CD14-positive monocyte (primary cell): ENCODE data around the gene ZNF132. TPM values are rescaled to one million over a fixed set of nuclear protein-coding genes. Genes with fewer than 3 reads are reported as not detected.

Experiments
- DNase-seq, 3 donors: peaks; one replicate each; pipeline ENCODE4 v3.0.0-alpha.2; 2011 to 2022
- H2AFZ ChIP-seq: 2 replicates; pipeline ENCODE4 v1.6.0; 2012; ENCODE audit warnings: mild to moderate bottlenecking, low read depth, low read length, inconsistent platforms; ENCODE audit not compliant: insufficient read depth, poor library complexity, severe bottlenecking
- H3K27ac ChIP-seq, 2 donors: 1 replicate in 1 of 2; 2 replicates in 1 of 2; pipeline ENCODE4 v1.5.1; 2012 to 2013; ENCODE audit warnings: low read length in 2 of 2, control low read depth in 1 of 2, inconsistent platforms in 1 of 2, low read depth in 1 of 2, mild to moderate bottlenecking in 1 of 2
- H3K27me3 ChIP-seq, 2 donors: one replicate each; pipeline versions ENCODE4 v1.6.0 to v1.6.1; 2011 to 2013; ENCODE audit warnings: low read length in 2 of 2; ENCODE audit not compliant: control insufficient read depth in 2 of 2, insufficient read depth in 2 of 2
- H3K36me3 ChIP-seq, 2 donors: replicated peaks in 1 of 2; 1 replicate in 1 of 2; 2 replicates in 1 of 2; pipeline versions ENCODE4 v1.5.1 to v1.6.1; 2012 to 2013; ENCODE audit warnings: low read length in 2 of 2, control low read depth in 1 of 2, inconsistent platforms in 1 of 2, mild to moderate bottlenecking in 1 of 2; ENCODE audit not compliant: insufficient read depth in 2 of 2, control insufficient read depth in 1 of 2
- H3K4me1 ChIP-seq, 2 donors: 1 replicate in 1 of 2; 2 replicates in 1 of 2; pipeline versions ENCODE4 v1.5.1 to v1.6.1; 2012 to 2013; ENCODE audit warnings: low read length in 2 of 2, control low read depth in 1 of 2, inconsistent platforms in 1 of 2, mild to moderate bottlenecking in 1 of 2, moderate library complexity in 1 of 2; ENCODE audit not compliant: insufficient read depth in 2 of 2, control insufficient read depth in 1 of 2
- H3K4me2 ChIP-seq: replicated peaks from 2 replicates; pipeline ENCODE3; 2012; ENCODE audit warnings: low read length, moderate library complexity, mild to moderate bottlenecking; ENCODE audit not compliant: poor library complexity, severe bottlenecking; ENCODE audit errors: extremely low read depth
- H3K4me3 ChIP-seq, 3 experiments: fragments of 200-600 bp in 1 of 3; sonication (generic) in 1 of 3; replicated peaks in 1 of 3; 1 replicate in 2 of 3; 2 replicates in 1 of 3; pipeline ENCODE4 v1.5.1; 2011 to 2013; ENCODE audit warnings: low read length in 3 of 3, mild to moderate bottlenecking in 3 of 3, control low read depth in 2 of 3, low read depth in 2 of 3, inconsistent platforms in 1 of 3, moderate library complexity in 1 of 3
- H3K79me2 ChIP-seq: 2 replicates; pipeline ENCODE4 v1.6.0; 2012; ENCODE audit warnings: mild to moderate bottlenecking, control low read depth, inconsistent platforms, low read length, moderate library complexity; ENCODE audit not compliant: insufficient read depth
- H3K9ac ChIP-seq: 2 replicates; pipeline ENCODE4 v1.6.0; 2017; ENCODE audit warnings: low read length, mild to moderate bottlenecking; ENCODE audit not compliant: insufficient read depth, poor library complexity, severe bottlenecking
- H3K9me3 ChIP-seq, 2 donors: replicated peaks in 1 of 2; 1 replicate in 1 of 2; 2 replicates in 1 of 2; pipeline versions ENCODE4 v1.5.1 to v1.6.1; 2012 to 2013; ENCODE audit warnings: low read length in 2 of 2, control low read depth in 1 of 2; ENCODE audit not compliant: control insufficient read depth in 1 of 2, insufficient read depth in 1 of 2
- H4K20me1 ChIP-seq: 2 replicates; pipeline ENCODE4 v1.6.0; 2012; ENCODE audit warnings: mild to moderate bottlenecking, low read length, control low read depth, moderate library complexity; ENCODE audit not compliant: insufficient read depth
- H3K27ac Mint-ChIP-seq, 7 donors: one replicate each; pipeline ENCODE4 v1.8.0; 2020; ENCODE audit warnings: mild to moderate bottlenecking in 7 of 7, mixed read lengths in 7 of 7, moderate library complexity in 6 of 7, inconsistent platforms in 2 of 7
- H3K27me3 Mint-ChIP-seq, 3 donors: one replicate each; pipeline ENCODE4 v1.8.0; 2021 to 2022; ENCODE audit warnings: low read depth in 3 of 3, mild to moderate bottlenecking in 3 of 3, mixed read lengths in 3 of 3, moderate library complexity in 3 of 3, inconsistent platforms in 1 of 3
- H3K36me3 Mint-ChIP-seq, 2 donors: one replicate each; pipeline ENCODE4 v1.8.0; 2020; ENCODE audit warnings: mixed read lengths in 2 of 2, inconsistent platforms in 1 of 2, mild to moderate bottlenecking in 1 of 2
- H3K4me1 Mint-ChIP-seq: one replicate; pipeline ENCODE4 v1.8.0; 2020; ENCODE audit warnings: mild to moderate bottlenecking, mixed read lengths
- H3K4me3 Mint-ChIP-seq, 2 donors: one replicate each; pipeline ENCODE4 v1.8.0; 2020; ENCODE audit warnings: mild to moderate bottlenecking in 2 of 2, mixed read lengths in 2 of 2, moderate library complexity in 1 of 2
- H3K9me3 Mint-ChIP-seq, 7 donors: one replicate each; pipeline ENCODE4 v1.8.0; 2020 to 2022; ENCODE audit warnings: mixed read lengths in 7 of 7, mild to moderate bottlenecking in 6 of 7, moderate library complexity in 6 of 7, inconsistent platforms in 2 of 7
- WGBS: methylation state at CpG from one replicate; pipeline ENCODE4 v1.1.5; 2013; ENCODE audit warnings: missing lambda C conversion rate; ENCODE audit not compliant: insufficient coverage; 5-methylcytosine and 5-hydroxymethylcytosine counted together
- intact Hi-C, 2 donors: fragments of 100-400 bp; cut with micrococcal nuclease; formaldehyde crosslinking; loops; one replicate each; pipeline versions ENCODE4 v1.15.0 to v1.15.1; 2023
- polyA plus RNA-seq, 3 donors: library from polyadenylated mRNA; depleted of rRNA in 1 of 3; unstranded in 2 of 3; stranded (reverse) in 1 of 3; fragments of 300-500 nt in 2 of 3; fragments of >200 nt in 1 of 3; fragmentation: Illumina TruSeq in 2 of 3; gene quantifications; 1 replicate in 2 of 3; 2 replicates in 1 of 3; pipeline ENCODE4 v1.2.3, GENCODE V29; 2012 to 2021
- TF ChIP-seq, protein P1 (sequence below): fragments of 200-600 bp; IDR thresholded peaks from one replicate; pipeline ENCODE4 v1.8.0; 2022; ENCODE audit warnings: antibody characterized with exemption, mild to moderate bottlenecking

Gene ZNF132
- polyA plus RNA-seq, 3 donors, result 0.40 to 0.92 (median 0.75) TPM

DNA sequence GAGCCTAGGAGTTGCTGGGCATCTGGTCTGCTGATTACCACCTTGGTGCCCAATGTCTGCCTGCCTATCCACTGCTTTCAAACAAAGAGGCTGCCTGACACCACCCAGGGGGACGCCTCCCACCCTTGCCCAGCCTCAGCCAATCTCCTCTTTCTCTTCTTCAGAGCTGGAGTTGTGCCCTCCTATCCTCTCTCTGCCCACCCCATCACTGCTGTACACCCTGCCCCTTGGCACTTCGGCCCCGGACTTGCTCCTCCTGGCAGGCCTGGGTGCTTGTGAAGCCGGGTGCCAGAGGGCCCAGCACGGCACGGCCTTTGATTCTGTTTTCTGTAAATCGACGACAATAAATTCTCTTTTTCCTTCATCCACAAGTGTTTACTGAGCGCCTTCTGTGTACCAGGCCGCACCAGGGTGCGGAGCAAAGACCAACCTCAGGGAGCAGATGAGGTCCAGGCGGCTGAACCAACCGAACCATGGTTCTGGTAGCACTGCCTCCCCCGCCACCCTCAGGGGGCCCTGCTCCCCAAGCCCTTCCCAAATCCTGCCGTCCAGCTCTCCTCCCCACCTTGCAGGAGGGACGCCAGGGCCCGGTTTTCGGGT lies 39.5 kb downstream of the ZNF132 start:
- peaks cover 0 to 11% (median 0%) of the 10 kb centered on the region in 7 donors for H3K9me3 Mint-ChIP-seq
- no peaks in the 10 kb centered on the region for H3K9me3 ChIP-seq
- DNase-seq, result no peak
- H3K9ac ChIP-seq, result no peak overlapping the region
- H3K4me1 ChIP-seq, result peaks cover 14 to 18% of the 10 kb centered on the region in 2 donors
- peaks cover 5 to 25% of the 10 kb centered on the region in 2 donors for H3K27me3 ChIP-seq
- H3K27ac Mint-ChIP-seq, result peak overlapping the region in 3 of 7 donors; percentile 66 to 78 (median 66)
- H3K79me2 ChIP-seq, result no peaks in the 10 kb centered on the region
- H3K36me3 Mint-ChIP-seq, result peaks cover 0 to 2% of the 10 kb centered on the region in 2 donors
- peaks cover 24 to 32% (median 32%) of the 10 kb centered on the region in 3 donors for H3K27me3 Mint-ChIP-seq
- TF ChIP-seq, protein P1, sequence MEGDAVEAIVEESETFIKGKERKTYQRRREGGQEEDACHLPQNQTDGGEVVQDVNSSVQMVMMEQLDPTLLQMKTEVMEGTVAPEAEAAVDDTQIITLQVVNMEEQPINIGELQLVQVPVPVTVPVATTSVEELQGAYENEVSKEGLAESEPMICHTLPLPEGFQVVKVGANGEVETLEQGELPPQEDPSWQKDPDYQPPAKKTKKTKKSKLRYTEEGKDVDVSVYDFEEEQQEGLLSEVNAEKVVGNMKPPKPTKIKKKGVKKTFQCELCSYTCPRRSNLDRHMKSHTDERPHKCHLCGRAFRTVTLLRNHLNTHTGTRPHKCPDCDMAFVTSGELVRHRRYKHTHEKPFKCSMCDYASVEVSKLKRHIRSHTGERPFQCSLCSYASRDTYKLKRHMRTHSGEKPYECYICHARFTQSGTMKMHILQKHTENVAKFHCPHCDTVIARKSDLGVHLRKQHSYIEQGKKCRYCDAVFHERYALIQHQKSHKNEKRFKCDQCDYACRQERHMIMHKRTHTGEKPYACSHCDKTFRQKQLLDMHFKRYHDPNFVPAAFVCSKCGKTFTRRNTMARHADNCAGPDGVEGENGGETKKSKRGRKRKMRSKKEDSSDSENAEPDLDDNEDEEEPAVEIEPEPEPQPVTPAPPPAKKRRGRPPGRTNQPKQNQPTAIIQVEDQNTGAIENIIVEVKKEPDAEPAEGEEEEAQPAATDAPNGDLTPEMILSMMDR, result no peak
- intact Hi-C loops, result loop anchor here in 1 of 2 donors (2.0 kb wide), 1 partner anchor 40 kb away; the partner anchor contains the start of gene ZNF132
- no peak overlapping the region for H3K27ac ChIP-seq
- peaks cover 15% of the 10 kb centered on the region for H3K4me1 Mint-ChIP-seq
- no peaks in the 10 kb centered on the region for H3K36me3 ChIP-seq
- H3K4me2 ChIP-seq, result peak overlapping the region; percentile 69
- peak overlapping the region; percentile 52 for H2AFZ ChIP-seq
- peak overlapping the region; percentile 66 to 76 for H3K4me3 Mint-ChIP-seq
- 68% methylated on average over 16 of the region's 18 CpGs for WGBS
- H4K20me1 ChIP-seq, result no peaks in the 10 kb centered on the region
- H3K4me3 ChIP-seq, result peak overlapping the region in 2 of 3 experiments; percentile 35 to 72

GRCh38 chr19:58399903-58400302 lies 40.0 kb downstream of the ZNF132 start:
- intact Hi-C loops, result loop anchor here in 1 of 2 donors (2.0 kb wide), 1 partner anchor 41 kb away; the partner anchor contains the start of gene ZNF132
- H3K27ac Mint-ChIP-seq, result no peak overlapping the region
- no peak overlapping the region for H3K27ac ChIP-seq
- no peaks in the 10 kb centered on the region for H3K79me2 ChIP-seq
- H3K4me1 ChIP-seq, result peaks cover 14 to 18% of the 10 kb centered on the region in 2 donors
- H3K9me3 ChIP-seq, result no peaks in the 10 kb centered on the region
- H3K4me2 ChIP-seq, result no peak overlapping the region
- peaks cover 3 to 4% of the 10 kb centered on the region in 2 donors for H3K36me3 ChIP-seq
- H3K4me1 Mint-ChIP-seq, result peaks cover 16% of the 10 kb centered on the region
- no peak overlapping the region for H3K9ac ChIP-seq
- DNase-seq, result no peak
- H3K9me3 Mint-ChIP-seq, result peaks cover 0 to 11% (median 0%) of the 10 kb centered on the region in 7 donors
- H2AFZ ChIP-seq, result peak overlapping the region; percentile 52
- H3K36me3 Mint-ChIP-seq, result peaks cover 4 to 6% of the 10 kb centered on the region in 2 donors
- no peak overlapping the region for H3K4me3 Mint-ChIP-seq
- no peaks in the 10 kb centered on the region for H4K20me1 ChIP-seq
- WGBS, result 100% methylated on average over 3 of the region's 3 CpGs
- TF ChIP-seq, protein P1, result no peak
- no peak overlapping the region for H3K4me3 ChIP-seq
- peaks cover 26 to 37% (median 37%) of the 10 kb centered on the region in 3 donors for H3K27me3 Mint-ChIP-seq
- peaks cover 5 to 30% of the 10 kb centered on the region in 2 donors for H3K27me3 ChIP-seq
